H9 (cell line): ENCODE measurements around the gene INPP4A. TPM values are rescaled to one million over a fixed set of nuclear protein-coding genes. Genes with fewer than 3 reads are reported as not detected.
A peak's percentile ranks its signal among the peaks of the same experiment; 100 is the strongest.

ENCODE experiments used
- DNase-seq: peaks from one replicate; pipeline ENCODE4 v3.0.0-alpha.2; 2017
- H2AFZ ChIP-seq: one replicate; pipeline ENCODE4 v1.6.1; 2013; ENCODE audit warnings: mild to moderate bottlenecking, low read length, control low read depth, moderate library complexity
- H2AK5ac ChIP-seq: 2 replicates; pipeline ENCODE4 v1.6.1; 2013; ENCODE audit warnings: low read length, control low read depth, mixed read lengths; ENCODE audit not compliant: insufficient read length
- H2BK120ac ChIP-seq: one replicate; pipeline ENCODE4 v1.6.1; 2013; ENCODE audit warnings: low read depth, mild to moderate bottlenecking, low read length, control low read depth, inconsistent platforms; ENCODE audit not compliant: poor library complexity, severe bottlenecking
- H2BK12ac ChIP-seq: 2 replicates; pipeline ENCODE4 v1.6.1; 2013; ENCODE audit warnings: low read length, control low read depth, mixed read lengths, low read depth; ENCODE audit not compliant: insufficient read length
- H2BK15ac ChIP-seq: 2 replicates; pipeline ENCODE4 v1.6.1; 2013; ENCODE audit warnings: low read depth, low read length, control low read depth
- H2BK20ac ChIP-seq: one replicate; pipeline ENCODE4 v1.6.1; 2013; ENCODE audit warnings: low read depth, mild to moderate bottlenecking, low read length, control low read depth, inconsistent platforms; ENCODE audit not compliant: poor library complexity, severe bottlenecking
- H2BK5ac ChIP-seq: 2 replicates; pipeline ENCODE4 v1.6.1; 2013; ENCODE audit warnings: low read length, control low read depth, mixed read lengths; ENCODE audit not compliant: insufficient read length
- H3K14ac ChIP-seq: 2 replicates; pipeline ENCODE4 v1.6.1; 2013; ENCODE audit warnings: low read length, control low read depth; ENCODE audit not compliant: insufficient read depth
- H3K18ac ChIP-seq: 2 replicates; pipeline ENCODE4 v1.6.1; 2013; ENCODE audit warnings: low read depth, mild to moderate bottlenecking, mixed read lengths, low read length, control low read depth; ENCODE audit not compliant: insufficient read length
- H3K23ac ChIP-seq: 2 replicates; pipeline ENCODE4 v1.6.1; 2013; ENCODE audit warnings: low read length, control low read depth, mixed read lengths, low read depth; ENCODE audit not compliant: insufficient read length
- H3K23me2 ChIP-seq: 2 replicates; pipeline ENCODE4 v1.6.1; 2013; ENCODE audit warnings: low read depth, mild to moderate bottlenecking, mixed read lengths, low read length, control low read depth; ENCODE audit not compliant: insufficient read length, poor library complexity, severe bottlenecking
- H3K27ac ChIP-seq: 2 replicates; pipeline ENCODE4 v1.5.1; 2013; ENCODE audit warnings: low read length, control low read depth, mixed read lengths, low read depth; ENCODE audit not compliant: insufficient read length
- H3K27me3 ChIP-seq: 2 replicates; pipeline ENCODE4 v1.6.1; 2013; ENCODE audit warnings: low read length, control low read depth, inconsistent platforms; ENCODE audit not compliant: insufficient read depth
- H3K4ac ChIP-seq: 2 replicates; pipeline ENCODE4 v1.6.1; 2013; ENCODE audit warnings: low read depth, mild to moderate bottlenecking, control low read depth, inconsistent platforms, low read length, moderate library complexity
- H3K4me1 ChIP-seq: 2 replicates; pipeline ENCODE4 v1.6.1; 2013; ENCODE audit warnings: low read length, control low read depth, inconsistent platforms; ENCODE audit not compliant: insufficient read depth
- H3K4me2 ChIP-seq: 2 replicates; pipeline ENCODE4 v1.6.1; 2013; ENCODE audit warnings: low read length, control low read depth, mixed read lengths; ENCODE audit not compliant: insufficient read length, insufficient read depth
- H3K56ac ChIP-seq: 2 replicates; pipeline ENCODE4 v1.6.1; 2013; ENCODE audit warnings: low read depth, mild to moderate bottlenecking, mixed read lengths, low read length, control low read depth; ENCODE audit not compliant: insufficient read length
- H3K79me1 ChIP-seq: 2 replicates; pipeline ENCODE4 v1.6.1; 2013; ENCODE audit warnings: low read depth, mild to moderate bottlenecking, moderate library complexity, low read length, control low read depth, inconsistent platforms; ENCODE audit not compliant: insufficient read depth, poor library complexity, severe bottlenecking
- H3K79me2 ChIP-seq: 2 replicates; pipeline ENCODE4 v1.6.1; 2013; ENCODE audit warnings: low read length, control low read depth, inconsistent platforms; ENCODE audit not compliant: insufficient read depth
- H3K9ac ChIP-seq: 2 replicates; pipeline ENCODE4 v1.6.1; 2013; ENCODE audit warnings: low read length, control low read depth, mixed read lengths; ENCODE audit not compliant: insufficient read length; ENCODE audit errors: extremely low read depth
- H3K9me3 ChIP-seq: one replicate; pipeline ENCODE4 v1.6.1; 2013; ENCODE audit warnings: low read depth, low read length, inconsistent platforms; ENCODE audit not compliant: control insufficient read depth
- H3T11ph ChIP-seq: one replicate; pipeline ENCODE4 v1.6.1; 2013; ENCODE audit warnings: mild to moderate bottlenecking, low read length, control low read depth, inconsistent platforms
- H4K20me1 ChIP-seq: one replicate; pipeline ENCODE4 v1.6.1; 2013; ENCODE audit not compliant: control insufficient read depth, insufficient read length, insufficient read depth
- H4K5ac ChIP-seq: 2 replicates; pipeline ENCODE4 v1.6.1; 2013; ENCODE audit warnings: low read depth, mild to moderate bottlenecking, mixed read lengths, low read length, control low read depth; ENCODE audit not compliant: insufficient read length
- H4K8ac ChIP-seq: replicated peaks from 2 replicates; pipeline ENCODE4 v1.6.1; 2013; ENCODE audit warnings: low read length, control low read depth, mixed read lengths, low read depth; ENCODE audit not compliant: insufficient read length
- H4K91ac ChIP-seq: 2 replicates; pipeline ENCODE4 v1.6.1; 2013; ENCODE audit warnings: low read depth, mild to moderate bottlenecking, moderate library complexity, mixed read lengths, low read length, control low read depth; ENCODE audit not compliant: insufficient read length
- H3K27ac Mint-ChIP-seq, 3 experiments: 2 replicates in 2 of 3; 3 replicates in 1 of 3; pipeline ENCODE4 v1.8.0; 2020 to 2021; ENCODE audit warnings: mixed read lengths in 3 of 3, mild to moderate bottlenecking in 1 of 3, moderate library complexity in 1 of 3
- H3K27me3 Mint-ChIP-seq: 2 replicates; pipeline ENCODE4 v1.8.0; 2021; ENCODE audit warnings: low read depth, mild to moderate bottlenecking, moderate library complexity, mixed read lengths
- H3K36me3 Mint-ChIP-seq, 3 experiments: 2 replicates in 2 of 3; 3 replicates in 1 of 3; pipeline ENCODE4 v1.8.0; 2020 to 2021; ENCODE audit warnings: low read depth in 3 of 3, mixed read lengths in 3 of 3; ENCODE audit not compliant: insufficient read depth in 1 of 3
- H3K4me1 Mint-ChIP-seq, 2 experiments: 2 replicates each; pipeline ENCODE4 v1.8.0; 2020; ENCODE audit warnings: mixed read lengths in 2 of 2
- H3K4me3 Mint-ChIP-seq, 2 experiments: 2 replicates in 1 of 2; 3 replicates in 1 of 2; pipeline ENCODE4 v1.8.0; 2020 to 2021; ENCODE audit warnings: mild to moderate bottlenecking in 2 of 2, mixed read lengths in 2 of 2, moderate library complexity in 1 of 2
- H3K9me3 Mint-ChIP-seq, 2 experiments: 2 replicates in 1 of 2; 3 replicates in 1 of 2; pipeline ENCODE4 v1.8.0; 2020; ENCODE audit warnings: mild to moderate bottlenecking in 2 of 2, mixed read lengths in 2 of 2, moderate library complexity in 1 of 2
- WGBS: extraction: QIAGEN DNeasy Blood & Tissue Kit; methylation state at CpG from one replicate; pipeline ENCODE4 v1.1.7; 2013; ENCODE audit warnings: missing lambda C conversion rate, low lambda C conversion rate, mixed read lengths; ENCODE audit not compliant: insufficient read length; ENCODE audit errors: extremely low coverage; 5-methylcytosine and 5-hydroxymethylcytosine counted together
- total RNA-seq: library from RNA; stranded (reverse); gene quantifications from 2 replicates; pipeline ENCODE4 v1.2.1, GENCODE V29; 2021
- TF ChIP-seq, protein P1 (sequence below): fragments of 200-600 bp; sonication (generic); conservative IDR thresholded peaks from 3 replicates; pipeline ENCODE4 v1.8.0; 2021; ENCODE audit warnings: antibody characterized with exemption, mild to moderate bottlenecking

Gene INPP4A
- total RNA-seq, 1 experiment from 2014 or later = 55.2 TPM

DNA sequence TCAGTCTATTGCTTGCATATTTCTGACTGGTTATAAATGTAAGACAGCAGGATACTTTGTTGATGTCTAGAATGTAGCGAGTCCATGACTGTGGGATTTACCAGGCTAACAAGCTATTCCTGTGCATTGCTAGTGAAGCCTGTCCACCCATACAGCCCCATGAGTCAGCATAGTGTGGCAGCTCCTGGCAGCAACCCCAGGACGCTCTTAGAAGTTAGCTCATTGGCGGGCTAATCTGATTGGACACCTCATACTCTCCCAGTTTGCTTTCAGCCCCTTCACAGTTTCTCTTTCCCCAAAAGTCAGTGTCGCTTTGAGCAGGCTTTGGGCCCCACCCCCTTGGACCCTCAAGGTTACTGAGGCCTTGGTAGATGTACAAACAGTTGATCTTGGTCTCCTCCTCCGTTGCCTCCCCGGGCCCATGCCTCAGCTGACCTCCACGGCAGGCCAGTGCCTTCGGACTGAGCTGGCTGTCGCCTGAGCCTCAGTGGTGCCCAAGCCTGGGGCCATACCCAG is 115.7 kb downstream of the INPP4A start:
- Histone ChIP-seq H3K14ac (no peak overlapping the region; the same call in 1 of the 2 replicates), H4K8ac (no peak overlapping the region), H2BK20ac (no peak overlapping the region), H4K5ac (no peak overlapping the region), H3K23ac (no peak overlapping the region), H2BK15ac (no peak overlapping the region), H2BK12ac (no peak overlapping the region), H3K4me2 (no peak overlapping the region), H2BK120ac (no peak overlapping the region), H3K27me3 (no peaks in the 10 kb centered on the region), H3K9me3 (no peaks in the 10 kb centered on the region), H2AK5ac (no peak overlapping the region), H4K91ac (no peak overlapping the region), H3K9ac (no peak overlapping the region), H3K18ac (no peak overlapping the region), H4K20me1 (no peaks in the 10 kb centered on the region), H3T11ph (no peak overlapping the region), H3K56ac (no peak overlapping the region), H2BK5ac (no peak overlapping the region), H3K4me1 (no peaks in the 10 kb centered on the region), H3K79me1 (no peaks in the 10 kb centered on the region), H3K27ac (no peak overlapping the region), H3K4ac (no peak overlapping the region), H2AFZ (no peak overlapping the region), H3K23me2 (no peaks in the 10 kb centered on the region), H3K79me2 (no peaks in the 10 kb centered on the region)
- H3K36me3 Mint-ChIP-seq = peaks cover 4 to 78% (median 42%) of the 10 kb centered on the region in 3 experiments; a peak in 6 of 7 replicates
- no peak for DNase-seq
- H3K4me1 Mint-ChIP-seq = no peaks in the 10 kb centered on the region
- H3K27me3 Mint-ChIP-seq = no peaks in the 10 kb centered on the region
- no CpG with 5 or more reads among the region's 9 CpGs for WGBS
- H3K27ac Mint-ChIP-seq = peak overlapping the region in 1 of 3 experiments; percentile 52; a peak in 4 of 7 replicates
- H3K9me3 Mint-ChIP-seq = no peaks in the 10 kb centered on the region
- TF ChIP-seq, protein P1, sequence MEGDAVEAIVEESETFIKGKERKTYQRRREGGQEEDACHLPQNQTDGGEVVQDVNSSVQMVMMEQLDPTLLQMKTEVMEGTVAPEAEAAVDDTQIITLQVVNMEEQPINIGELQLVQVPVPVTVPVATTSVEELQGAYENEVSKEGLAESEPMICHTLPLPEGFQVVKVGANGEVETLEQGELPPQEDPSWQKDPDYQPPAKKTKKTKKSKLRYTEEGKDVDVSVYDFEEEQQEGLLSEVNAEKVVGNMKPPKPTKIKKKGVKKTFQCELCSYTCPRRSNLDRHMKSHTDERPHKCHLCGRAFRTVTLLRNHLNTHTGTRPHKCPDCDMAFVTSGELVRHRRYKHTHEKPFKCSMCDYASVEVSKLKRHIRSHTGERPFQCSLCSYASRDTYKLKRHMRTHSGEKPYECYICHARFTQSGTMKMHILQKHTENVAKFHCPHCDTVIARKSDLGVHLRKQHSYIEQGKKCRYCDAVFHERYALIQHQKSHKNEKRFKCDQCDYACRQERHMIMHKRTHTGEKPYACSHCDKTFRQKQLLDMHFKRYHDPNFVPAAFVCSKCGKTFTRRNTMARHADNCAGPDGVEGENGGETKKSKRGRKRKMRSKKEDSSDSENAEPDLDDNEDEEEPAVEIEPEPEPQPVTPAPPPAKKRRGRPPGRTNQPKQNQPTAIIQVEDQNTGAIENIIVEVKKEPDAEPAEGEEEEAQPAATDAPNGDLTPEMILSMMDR = no peak
- no peak overlapping the region for H3K4me3 Mint-ChIP-seq
